Right hindlimb (tissue), 1 donor: ENCODE measurements around the gene PIWIL4.
"Not testable (repeated sequence)": the region's sequence is repeated elsewhere in the genome, so short reads cannot be mapped to it uniquely, and the experiment has no call there.

ENCODE experiments used
- DNase-seq: peaks from one replicate; pipeline ENCODE4 v3.0.0-alpha.2; 2018

The PIWIL4 gene

GRCh38 chr11:94586546-94586945 lies 19.4 kb downstream of the PIWIL4 start:
- no peak for DNase-seq

GRCh38 chr11:94586978-94587377 lies 19.8 kb downstream of the PIWIL4 start:
- DNase-seq = no peak

- DNase-seq = no peak
These were observed 21.3 kb downstream of the PIWIL4 start for GRCh38 chr11:94588366-94588942.

GRCh38 chr11:94590352-94591041 lies 23.3 kb downstream of the PIWIL4 start:
- no peak for DNase-seq

- DNase-seq = no peak
These were observed 25.9 kb downstream of the PIWIL4 start for GRCh38 chr11:94593030-94593429.

- no peak for DNase-seq
These were observed 27.9 kb downstream of the PIWIL4 start for GRCh38 chr11:94595076-94595475.

GRCh38 chr11:94597896-94598295 lies 30.7 kb downstream of the PIWIL4 start:
- DNase-seq = no peak

- no peak for DNase-seq
These were observed 32.3 kb downstream of the PIWIL4 start for GRCh38 chr11:94599510-94599909.

GRCh38 chr11:94602430-94603372 lies 35.5 kb downstream of the PIWIL4 start:
- DNase-seq = no peak

GRCh38 chr11:94603587-94603986 lies 36.4 kb downstream of the PIWIL4 start:
- no peak for DNase-seq

- DNase-seq = no peak
These were observed 37.3 kb downstream of the PIWIL4 start for GRCh38 chr11:94604482-94604881.

- DNase-seq = no peak
These were observed 46.0 kb downstream of the PIWIL4 start for GRCh38 chr11:94613120-94613519.

- DNase-seq = peak; percentile 72
These were observed 56.1 kb downstream of the PIWIL4 start for GRCh38 chr11:94623120-94623735.

GRCh38 chr11:94625422-94625821 lies 58.3 kb downstream of the PIWIL4 start:
- not testable (repeated sequence) for DNase-seq

GRCh38 chr11:94627003-94627560 lies 59.9 kb downstream of the PIWIL4 start:
- not testable (repeated sequence) for DNase-seq

- DNase-seq = no peak
These were observed 62.6 kb downstream of the PIWIL4 start for GRCh38 chr11:94629741-94630140.

GRCh38 chr11:94630221-94630620 lies 63.1 kb downstream of the PIWIL4 start:
- DNase-seq = no peak

GRCh38 chr11:94632356-94632755 lies 65.2 kb downstream of the PIWIL4 start:
- DNase-seq = no peak

GRCh38 chr11:94635072-94635471 lies 67.9 kb downstream of the PIWIL4 start:
- no peak for DNase-seq

- DNase-seq = no peak
These were observed 69.3 kb downstream of the PIWIL4 start for GRCh38 chr11:94636388-94636949.

GRCh38 chr11:94638301-94638901 lies 71.2 kb downstream of the PIWIL4 start:
- DNase-seq = no peak

GRCh38 chr11:94638902-94639373 lies 71.8 kb downstream of the PIWIL4 start:
- no peak for DNase-seq
